Stomach (tissue), 9 donors: Measurements from ENCODE around the gene PRDX2. TPM values are rescaled to one million over a fixed set of nuclear protein-coding genes. Genes with fewer than 3 reads are reported as not detected.

Source experiments
- DNase-seq, 2 donors: peaks; one replicate each; pipeline versions ENCODE4 v3.0.0 to v3.0.0-alpha.2; 2013 to 2019
- H3K27ac ChIP-seq, 5 donors: fragments of 200-600 bp in 4 of 5; sonication (generic) in 4 of 5; one replicate each; pipeline ENCODE4 v1.5.1; 2013 to 2019; ENCODE audit warnings: mild to moderate bottlenecking in 1 of 5, moderate library complexity in 1 of 5
- H3K27me3 ChIP-seq, 3 donors: fragments of 200-600 bp; sonication (generic); one replicate each; pipeline ENCODE4 v1.5.1; 2017 to 2019; ENCODE audit warnings: mixed run types in 1 of 3
- H3K36me3 ChIP-seq, 4 donors: fragments of 200-600 bp; sonication (generic); 1 replicate in 3 of 4; 2 replicates in 1 of 4; pipeline ENCODE4 v1.5.1; 2016 to 2019
- H3K4me1 ChIP-seq, 4 donors: fragments of 200-600 bp; sonication (generic); one replicate each; pipeline ENCODE4 v1.5.1; 2016 to 2019
- H3K4me3 ChIP-seq, 4 donors: fragments of 200-600 bp; sonication (generic) in 3 of 4; one replicate each; pipeline ENCODE4 v1.5.1; 2016 to 2019; ENCODE audit warnings: mild to moderate bottlenecking in 1 of 4
- H3K9me3 ChIP-seq, 4 donors: fragments of 200-600 bp; sonication (generic); one replicate each; pipeline ENCODE4 v1.5.1; 2016 to 2019
- CTCF ChIP-seq, 7 experiments: fragments of 450-650 bp in 4 of 7; fragments of 200-600 bp in 3 of 7; sonication (generic) in 3 of 7; IDR thresholded peaks; one replicate each; pipeline ENCODE4 v1.5.1; 2016 to 2019; ENCODE audit warnings: antibody characterized with exemption in 7 of 7, control low read depth in 2 of 7, mild to moderate bottlenecking in 1 of 7
- EP300 ChIP-seq: sonication (generic); formaldehyde crosslinking; IDR thresholded peaks from one replicate; pipeline ENCODE4 v1.6.1; 2017; ENCODE audit warnings: antibody characterized with exemption
- POLR2A ChIP-seq, 4 donors: fragments of 450-650 bp; IDR thresholded peaks; one replicate each; pipeline ENCODE4 v1.6.1; 2016; ENCODE audit warnings: antibody characterized with exemption in 4 of 4, control low read depth in 2 of 4, mild to moderate bottlenecking in 1 of 4, moderate library complexity in 1 of 4
- POLR2AphosphoS5 ChIP-seq, 3 donors: sonication (generic); formaldehyde crosslinking; IDR thresholded peaks; one replicate each; pipeline ENCODE4 v1.6.1; 2016; ENCODE audit warnings: antibody characterized with exemption in 3 of 3
- WGBS, 5 donors: extraction: QIAGEN DNeasy Blood & Tissue Kit in 3 of 5; methylation state at CpG; one replicate each; pipeline versions ENCODE4 v1.1.5 to v1.1.7; 2013 to 2018; 5-methylcytosine and 5-hydroxymethylcytosine counted together
- intact Hi-C: fragments of 100-400 bp; cut with DNase I; formaldehyde crosslinking; loops from one replicate; pipeline ENCODE4 v1.15.1; 2023; ENCODE audit warnings: low total_unique reads
- polyA plus RNA-seq, 3 donors: library from polyadenylated mRNA; stranded (reverse); fragments of 200-250 nt; gene quantifications; one replicate each; pipeline ENCODE4 v1.2.3, GENCODE V29; 2013
- total RNA-seq, 5 donors: library from RNA; depleted of rRNA; stranded (reverse); fragments of >200 nt; gene quantifications; one replicate each; pipeline versions ENCODE4 v1.1.0 to v1.2.3, GENCODE V29; 2014 to 2016
- donor health status: healthy with polysubstance abuse.
- donor health status: Bipolar disorder and iron deficiency.
- donor health status: healthy.

The PRDX2 gene
- total and polyA plus RNA-seq, 8 donors = 118 to 284 (median 226) TPM

DNA sequence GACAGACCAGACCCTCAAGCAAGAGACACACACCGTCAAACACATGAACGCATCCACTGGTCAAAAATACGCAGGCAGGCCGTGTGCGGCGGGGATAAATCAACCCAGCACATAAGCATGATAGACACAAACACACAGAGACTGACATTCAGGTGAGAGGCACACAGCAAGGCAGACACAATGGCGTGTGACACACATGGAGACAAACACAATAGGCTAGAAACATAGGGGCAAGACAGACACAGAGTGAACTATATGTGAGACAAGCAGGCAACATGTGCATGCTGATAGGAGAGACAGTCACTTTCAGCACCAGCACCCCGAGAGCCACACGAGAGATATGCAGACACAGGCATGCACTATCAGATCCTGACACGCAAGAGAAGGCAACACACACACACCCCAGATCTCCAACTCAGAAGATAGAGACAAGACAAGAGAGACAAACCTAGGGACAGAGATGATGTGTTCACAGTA, 17.2 kb downstream of the PRDX2 start:
- DNase-seq = peak in 1 of 2 donors; percentile 38
- Histone ChIP-seq H3K4me1 (peaks cover 72 to 96% (median 82%) of the 10 kb centered on the region in 4 donors), H3K4me3 (no peak overlapping the region), H3K27me3 (no peaks in the 10 kb centered on the region), H3K27ac (peak overlapping the region; percentile 92 to 100 (median 95)), H3K9me3 (no peaks in the 10 kb centered on the region), H3K36me3 (no peaks in the 10 kb centered on the region)
- intact Hi-C loops = no loop called here
- TF ChIP-seq POLR2AphosphoS5 (IDR thresholded peaks at IDR 0.05) (no peak), POLR2A (IDR thresholded peaks at IDR 0.05) (no peak), CTCF (IDR thresholded peaks at IDR 0.05) (no peak), EP300 (no peak)
- 37 to 49% (median 43%) methylated on average over 10 of the region's 10 CpGs for WGBS, 5 donors

GRCh38 chr19:12783849-12784393, 17.7 kb downstream of the PRDX2 start:
- intact Hi-C loops = no loop called here
- Histone ChIP-seq H3K36me3 (no peaks in the 10 kb centered on the region), H3K9me3 (no peaks in the 10 kb centered on the region), H3K4me1 (peaks cover 72 to 96% (median 82%) of the 10 kb centered on the region in 4 donors), H3K4me3 (peak overlapping the region in 2 of 4 donors; percentile 41 to 52), H3K27me3 (no peaks in the 10 kb centered on the region), H3K27ac (peak overlapping the region; percentile 92 to 100 (median 95))
- 6 to 13% (median 8%) methylated on average over 2 to 19 of the region's 19 CpGs for WGBS, 5 donors
- TF ChIP-seq CTCF (IDR thresholded peaks at IDR 0.05) (no peak), POLR2A (IDR thresholded peaks at IDR 0.05) (no peak), EP300 (no peak), POLR2AphosphoS5 (IDR thresholded peaks at IDR 0.05) (peak in 2 of 3 donors; percentile 2 to 9)
- peak in 1 of 2 donors; percentile 73 for DNase-seq

DNA sequence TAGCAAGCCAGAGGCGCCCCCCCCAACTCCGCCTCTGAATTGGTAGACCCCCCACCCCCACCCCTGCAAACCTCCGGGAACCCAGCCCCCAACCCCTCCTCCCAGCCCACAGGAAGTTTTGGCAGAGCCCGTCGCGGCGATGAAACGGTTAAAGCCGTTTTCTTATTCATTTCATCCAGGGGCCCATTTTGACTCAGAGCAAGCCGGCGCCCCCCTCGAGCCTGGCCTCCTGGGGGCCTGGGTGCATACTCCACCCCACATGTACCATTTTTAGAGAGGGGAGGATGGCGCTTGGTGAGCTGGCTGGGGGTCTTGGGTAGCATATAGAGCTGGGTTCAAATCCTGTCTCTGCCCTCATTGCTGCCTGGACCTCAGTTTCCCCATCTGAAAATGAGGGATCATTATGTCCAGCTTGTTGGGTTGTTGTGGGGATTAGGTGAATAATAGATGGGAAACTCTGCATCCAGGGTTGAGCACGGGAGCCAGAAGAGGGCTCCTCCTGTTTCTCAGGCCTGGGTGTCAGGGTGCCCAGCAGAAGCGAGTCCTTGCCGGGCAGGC, 18.2 kb downstream of the PRDX2 start:
- no peaks in the 10 kb centered on the region for H3K36me3 ChIP-seq
- TF ChIP-seq POLR2A (IDR thresholded peaks at IDR 0.05) (no peak), POLR2AphosphoS5 (IDR thresholded peaks at IDR 0.05) (no peak), EP300 (no peak), CTCF (IDR thresholded peaks at IDR 0.05) (no peak)
- intact Hi-C loops = no loop called here
- WGBS, 5 donors = 9 to 19% (median 13%) methylated on average over 15 to 16 of the region's 16 CpGs
- no peaks in the 10 kb centered on the region for H3K9me3 ChIP-seq
- no peak for DNase-seq
- H3K4me3 ChIP-seq = peak overlapping the region; percentile 41 to 52 (median 50)
- peaks cover 71 to 96% (median 82%) of the 10 kb centered on the region in 4 donors for H3K4me1 ChIP-seq
- no peaks in the 10 kb centered on the region for H3K27me3 ChIP-seq
- H3K27ac ChIP-seq = peak overlapping the region; percentile 92 to 100 (median 95)

GRCh38 chr19:12782424-12783290, 18.9 kb downstream of the PRDX2 start:
- peak; percentile 80 to 96 for DNase-seq
- intact Hi-C loops = no loop called here
- peaks cover 66 to 92% (median 82%) of the 10 kb centered on the region in 4 donors for H3K4me1 ChIP-seq
- peak overlapping the region; percentile 41 to 52 (median 50) for H3K4me3 ChIP-seq
- H3K27me3 ChIP-seq = no peaks in the 10 kb centered on the region
- no peaks in the 10 kb centered on the region for H3K36me3 ChIP-seq
- WGBS, 5 donors = 2 to 3% (median 2%) methylated on average over 51 to 88 of the region's 88 CpGs
- peak; percentile 2 to 94 (median 90) for TF ChIP-seq POLR2AphosphoS5 (IDR thresholded peaks at IDR 0.05)
- no peak for TF ChIP-seq CTCF (IDR thresholded peaks at IDR 0.05)
- TF ChIP-seq POLR2A (IDR thresholded peaks at IDR 0.05) = peak in 1 of 4 donors; percentile 8
- TF ChIP-seq EP300 = peak; percentile 99
- H3K27ac ChIP-seq = peak overlapping the region; percentile 92 to 100 (median 95)
- no peaks in the 10 kb centered on the region for H3K9me3 ChIP-seq
